PFSK-1 (cell line): ENCODE data around the gene TNFRSF4.

Experiments
- FOXP2 ChIP-seq: optimal IDR thresholded peaks from 2 replicates; pipeline ENCODE3; 2011; ENCODE audit warnings: borderline replicate concordance, control low read depth, inconsistent platforms; ENCODE audit not compliant: insufficient read depth; ENCODE audit errors: extremely low read length, extremely low read depth
- POLR2AphosphoS5 ChIP-seq: IDR thresholded peaks from 2 replicates; pipeline ENCODE4 v1.6.1; 2012; ENCODE audit warnings: low read depth, mild to moderate bottlenecking, control low read depth, low read length, moderate library complexity
- REST ChIP-seq, 2 experiments: IDR thresholded peaks; 2 replicates each; pipeline versions ENCODE4 v1.6.1 to v1.8.0; 2011 to 2012; ENCODE audit warnings: low read depth in 2 of 2, low read length in 2 of 2, control low read depth in 1 of 2, inconsistent platforms in 1 of 2, mild to moderate bottlenecking in 1 of 2, moderate library complexity in 1 of 2; ENCODE audit not compliant: insufficient read depth in 1 of 2
- TAF1 ChIP-seq: IDR thresholded peaks from 2 replicates; pipeline ENCODE4 v1.6.1; 2012; ENCODE audit warnings: low read length, control low read depth, borderline replicate concordance; ENCODE audit not compliant: insufficient read depth

- TF ChIP-seq FOXP2, result no peak
- no peak for TF ChIP-seq REST (IDR thresholded peaks at IDR 0.05; ENCODE audit: insufficient read depth in 1 of 2, low read depth in 2 of 2, low read length in 2 of 2)
- no peak for TF ChIP-seq POLR2AphosphoS5
- no peak for TF ChIP-seq TAF1
Measured at GRCh38 chr1:1232208-1232795, 18.3 kb upstream of the TNFRSF4 start, which contains the start of gene B3GALT6.
